Measurements from ENCODE around the gene CAMTA1.

The CAMTA1 gene

DNA sequence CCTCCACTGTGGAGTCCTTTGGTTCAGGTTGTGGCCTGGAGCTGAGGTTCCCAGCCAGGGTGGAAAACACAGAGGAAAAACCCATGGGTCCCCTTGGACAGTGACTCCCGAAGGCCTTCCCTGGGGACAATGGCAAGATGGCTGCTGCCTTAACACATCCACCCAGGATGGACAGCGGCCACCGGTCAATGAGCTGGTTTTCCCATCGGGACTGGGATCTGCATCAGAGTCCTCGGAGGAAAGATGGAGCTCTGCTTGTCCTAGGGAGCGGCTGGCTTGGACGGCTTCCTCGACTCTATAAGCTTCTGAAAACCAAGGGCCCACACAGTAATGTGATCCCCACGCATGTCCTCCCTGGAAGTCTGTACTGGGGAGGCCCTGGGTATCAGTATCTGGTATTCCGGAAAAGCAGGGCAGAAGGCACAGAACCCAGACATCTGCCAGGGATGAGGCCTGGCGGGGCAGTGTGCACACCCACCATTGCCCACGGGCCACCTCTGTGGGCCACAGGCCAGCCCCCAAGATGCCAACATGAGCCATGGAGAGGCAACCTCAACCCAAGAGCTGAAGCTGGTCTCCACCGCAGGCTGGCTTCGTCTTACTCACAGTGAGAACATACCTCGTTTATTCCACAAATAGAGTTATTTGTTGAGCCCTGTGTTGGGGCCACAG is 891.2 kb downstream of the CAMTA1 start:
- no peak overlapping the region for H3K4me3 ChIP-seq (ENCODE audit: low read depth in 1 of 2, low read length in 2 of 2)
- no peak overlapping the region for H3K9ac ChIP-seq (ENCODE audit: low read length)
- no peaks in the 10 kb centered on the region for H3K27me3 ChIP-seq (ENCODE audit: control insufficient read depth in 1 of 2, insufficient read depth in 2 of 2, low read length in 2 of 2)
- no peaks in the 10 kb centered on the region for H3K9me3 ChIP-seq (ENCODE audit: low read length)
- peaks cover 7% of the 10 kb centered on the region for H3K4me1 ChIP-seq (ENCODE audit: insufficient read depth, low read length)
- no peak overlapping the region for H3K27ac ChIP-seq (ENCODE audit: low read depth, low read length)
- H3K36me3 ChIP-seq (ENCODE audit: insufficient read depth, low read length), result no peaks in the 10 kb centered on the region

DNA sequence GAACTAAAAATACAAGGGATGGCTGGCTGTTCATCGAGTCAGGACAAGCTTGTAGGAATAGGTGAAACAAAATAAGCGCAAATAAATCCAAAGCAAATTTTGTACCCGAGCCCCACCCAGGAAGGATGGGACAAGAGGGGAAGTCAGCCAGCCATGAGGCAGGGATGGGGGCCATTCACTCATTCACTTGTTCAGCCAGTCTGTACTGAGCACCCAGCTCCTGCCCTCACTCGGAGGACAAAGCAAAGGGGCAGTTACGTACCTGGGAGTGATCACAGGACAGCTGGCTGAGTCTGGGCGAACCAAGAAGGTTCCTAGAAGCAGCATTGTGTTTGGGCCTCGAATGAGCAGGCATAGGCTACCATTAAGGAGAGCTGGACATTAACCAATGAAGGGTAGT is 891.9 kb downstream of the CAMTA1 start:
- Histone ChIP-seq H3K9ac (ENCODE audit: low read length) (no peak overlapping the region), H3K4me3 (ENCODE audit: low read depth in 1 of 2, low read length in 2 of 2) (no peak overlapping the region), H3K4me1 (ENCODE audit: insufficient read depth, low read length) (peaks cover 7% of the 10 kb centered on the region), H3K27me3 (ENCODE audit: control insufficient read depth in 1 of 2, insufficient read depth in 2 of 2, low read length in 2 of 2) (no peaks in the 10 kb centered on the region), H3K9me3 (ENCODE audit: low read length) (no peaks in the 10 kb centered on the region), H3K27ac (ENCODE audit: low read depth, low read length) (no peak overlapping the region), H3K36me3 (ENCODE audit: insufficient read depth, low read length) (no peaks in the 10 kb centered on the region)

DNA sequence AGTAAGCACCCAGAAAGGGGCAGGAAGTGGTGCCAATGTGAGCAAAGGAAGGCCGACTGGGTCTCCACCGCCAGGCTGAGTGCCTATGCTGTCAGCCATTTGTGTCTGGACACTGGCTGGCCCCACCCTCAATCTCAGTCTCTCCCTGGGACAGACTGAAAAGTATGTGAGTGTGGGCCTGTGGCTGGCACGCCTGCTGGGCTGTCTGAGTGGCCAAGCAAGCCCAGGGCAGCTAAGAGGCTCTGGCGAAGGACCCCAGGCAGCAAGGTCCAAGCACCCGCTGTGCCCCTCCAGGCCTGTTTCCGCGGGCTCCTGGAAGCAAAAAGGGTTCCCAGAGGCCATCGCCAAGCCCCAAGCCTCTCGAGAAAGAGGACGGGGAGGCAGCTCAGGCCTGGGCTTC is 892.6 kb downstream of the CAMTA1 start:
- peaks cover 7% of the 10 kb centered on the region for H3K4me1 ChIP-seq (ENCODE audit: insufficient read depth, low read length)
- no peaks in the 10 kb centered on the region for H3K36me3 ChIP-seq (ENCODE audit: insufficient read depth, low read length)
- H3K9ac ChIP-seq (ENCODE audit: low read length), result no peak overlapping the region
- H3K9me3 ChIP-seq (ENCODE audit: low read length), result no peaks in the 10 kb centered on the region
- H3K27ac ChIP-seq (ENCODE audit: low read depth, low read length), result no peak overlapping the region
- no peaks in the 10 kb centered on the region for H3K27me3 ChIP-seq (ENCODE audit: control insufficient read depth in 1 of 2, insufficient read depth in 2 of 2, low read length in 2 of 2)
- H3K4me3 ChIP-seq (ENCODE audit: low read depth in 1 of 2, low read length in 2 of 2), result no peak overlapping the region

DNA sequence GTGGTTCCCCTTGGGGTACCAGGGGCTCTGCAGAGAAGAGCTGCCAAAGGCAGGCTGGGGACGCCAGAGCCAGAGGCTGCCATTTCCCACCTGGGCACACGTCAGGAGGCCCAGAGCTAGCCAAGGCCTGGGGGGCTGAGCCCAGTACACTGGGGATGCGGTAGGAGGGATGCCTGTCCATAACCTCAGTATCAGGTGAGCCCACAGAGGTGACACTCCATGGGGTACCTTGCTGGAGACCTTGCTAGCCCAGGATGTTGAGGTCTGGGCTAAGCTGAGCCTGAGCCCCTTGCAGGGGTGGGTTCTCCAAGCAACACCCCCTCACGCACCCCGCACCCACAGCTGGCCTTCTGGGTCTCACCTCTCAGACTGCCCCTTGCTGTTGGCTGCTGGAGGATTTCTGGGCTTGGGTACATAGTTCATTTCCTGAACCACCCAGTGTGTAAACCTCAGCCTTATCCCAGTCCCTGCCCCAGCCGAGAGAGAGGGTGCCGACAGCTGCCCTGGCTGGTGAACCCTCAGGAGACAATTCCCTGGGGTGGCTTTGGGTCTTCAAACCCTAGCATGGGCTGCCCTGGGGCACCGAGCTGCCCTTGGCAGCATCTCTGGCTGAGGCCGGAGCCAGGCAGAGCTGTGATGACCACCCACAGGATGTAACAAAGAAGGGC is 893.4 kb downstream of the CAMTA1 start:
- no peaks in the 10 kb centered on the region for H3K27me3 ChIP-seq (ENCODE audit: control insufficient read depth in 1 of 2, insufficient read depth in 2 of 2, low read length in 2 of 2)
- H3K4me1 ChIP-seq (ENCODE audit: insufficient read depth, low read length), result peaks cover 7% of the 10 kb centered on the region
- H3K4me3 ChIP-seq (ENCODE audit: low read depth in 1 of 2, low read length in 2 of 2), result no peak overlapping the region
- H3K9ac ChIP-seq (ENCODE audit: low read length), result no peak overlapping the region
- no peak overlapping the region for H3K27ac ChIP-seq (ENCODE audit: low read depth, low read length)
- H3K9me3 ChIP-seq (ENCODE audit: low read length), result no peaks in the 10 kb centered on the region
- H3K36me3 ChIP-seq (ENCODE audit: insufficient read depth, low read length), result no peaks in the 10 kb centered on the region

DNA sequence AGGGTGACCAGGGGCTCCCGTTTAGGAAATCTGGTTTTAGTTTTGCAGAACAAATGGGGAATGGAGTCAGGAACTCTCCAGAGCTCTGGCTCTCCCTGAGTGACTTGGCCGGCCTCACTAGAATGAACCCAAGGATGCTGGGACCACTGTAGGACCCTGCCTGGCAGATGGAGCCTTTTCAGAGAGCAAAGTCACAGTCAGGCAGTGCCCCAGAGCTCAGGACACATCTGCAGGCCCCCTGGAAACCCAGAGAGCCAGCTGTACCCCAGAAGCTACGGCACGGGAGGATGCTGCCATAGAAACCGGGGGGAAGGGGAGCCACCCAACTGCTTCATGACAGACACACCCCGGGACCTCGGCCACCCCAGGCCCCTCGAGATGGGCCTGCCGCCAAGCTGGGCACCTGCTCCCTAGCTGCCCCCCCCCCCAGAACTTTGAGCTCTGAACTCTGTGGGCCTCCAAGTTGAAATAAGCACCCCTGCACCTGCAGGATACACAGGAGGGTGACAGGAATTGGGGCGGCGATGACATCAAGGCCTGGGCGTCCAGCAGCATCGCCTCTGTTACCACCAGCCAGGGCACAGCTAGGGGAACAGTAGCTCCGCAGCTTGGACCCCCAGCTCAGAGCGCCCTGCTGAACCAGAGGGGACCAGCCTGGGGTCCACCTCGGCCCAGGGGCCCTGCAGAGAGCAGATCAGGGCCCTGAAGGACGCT is 894.1 kb downstream of the CAMTA1 start:
- no peaks in the 10 kb centered on the region for H3K36me3 ChIP-seq (ENCODE audit: insufficient read depth, low read length)
- H3K27ac ChIP-seq (ENCODE audit: low read depth, low read length), result no peak overlapping the region
- no peak overlapping the region for H3K9ac ChIP-seq (ENCODE audit: low read length)
- peak overlapping the region; percentile 59 to 74 for H3K4me3 ChIP-seq (ENCODE audit: low read depth in 1 of 2, low read length in 2 of 2)
- H3K27me3 ChIP-seq (ENCODE audit: control insufficient read depth in 1 of 2, insufficient read depth in 2 of 2, low read length in 2 of 2), result no peaks in the 10 kb centered on the region
- peaks cover 7% of the 10 kb centered on the region for H3K4me1 ChIP-seq (ENCODE audit: insufficient read depth, low read length)
- no peaks in the 10 kb centered on the region for H3K9me3 ChIP-seq (ENCODE audit: low read length)

DNA sequence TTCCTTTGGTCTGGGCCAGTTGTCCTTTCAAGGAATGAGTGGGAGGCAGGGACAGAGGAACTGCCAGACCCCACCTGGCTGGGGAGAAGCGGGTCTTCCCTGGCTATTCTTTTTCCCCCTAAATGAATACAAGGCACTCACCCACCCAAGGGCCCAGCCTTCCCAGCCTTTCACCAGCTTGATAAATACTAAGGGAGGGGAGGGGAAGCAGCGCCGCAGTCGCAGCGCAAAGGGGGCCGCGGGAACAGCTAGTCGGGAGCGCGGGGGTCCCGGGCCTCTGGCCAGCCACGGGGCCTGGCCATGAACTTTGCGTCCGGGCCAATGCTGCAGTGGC is 894.6 kb downstream of the CAMTA1 start:
- H3K4me3 ChIP-seq (ENCODE audit: low read depth in 1 of 2, low read length in 2 of 2), result peak overlapping the region; percentile 59 to 74
- H3K27ac ChIP-seq (ENCODE audit: low read depth, low read length), result no peak overlapping the region
- H3K9ac ChIP-seq (ENCODE audit: low read length), result no peak overlapping the region
- peaks cover 7% of the 10 kb centered on the region for H3K4me1 ChIP-seq (ENCODE audit: insufficient read depth, low read length)
- no peaks in the 10 kb centered on the region for H3K9me3 ChIP-seq (ENCODE audit: low read length)
- no peaks in the 10 kb centered on the region for H3K27me3 ChIP-seq (ENCODE audit: control insufficient read depth in 1 of 2, insufficient read depth in 2 of 2, low read length in 2 of 2)
- H3K36me3 ChIP-seq (ENCODE audit: insufficient read depth, low read length), result no peaks in the 10 kb centered on the region

DNA sequence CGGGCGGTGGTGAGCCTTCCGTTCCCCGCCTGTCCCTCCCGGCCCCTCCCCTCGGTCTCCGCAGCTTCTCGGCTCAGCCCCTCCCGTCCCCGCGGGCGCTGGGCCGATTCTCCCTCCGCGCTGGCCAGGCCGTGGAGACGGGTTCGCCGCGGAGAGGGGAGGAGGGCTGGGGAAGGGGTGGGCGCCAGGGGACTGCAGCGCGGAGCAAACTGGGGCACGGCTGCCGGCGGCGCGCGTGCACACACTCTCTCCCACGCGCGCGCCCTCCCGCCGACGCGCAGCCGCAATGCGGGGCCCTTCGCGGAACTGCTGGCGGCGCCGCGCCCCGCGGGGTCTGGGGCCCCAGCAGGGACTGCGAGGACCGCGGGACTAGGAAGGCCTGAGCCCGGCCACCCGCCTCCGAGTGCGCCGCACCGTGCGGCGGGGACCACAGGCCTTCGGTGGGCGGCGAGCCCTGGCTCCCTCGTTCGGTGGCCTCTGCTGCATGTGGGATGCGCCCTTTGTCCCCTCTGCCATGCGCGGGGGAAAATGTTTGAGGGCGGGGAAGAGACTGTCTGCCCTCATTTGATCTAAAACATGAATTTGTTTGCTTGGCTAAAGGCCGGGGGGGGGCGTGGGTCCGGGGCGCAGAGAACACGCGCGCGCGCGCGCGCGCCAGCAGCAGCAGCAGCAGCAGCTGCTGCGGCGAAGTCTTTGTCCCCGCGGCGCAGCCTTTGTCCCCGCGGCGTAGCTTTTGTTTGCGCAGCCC is 895.1 kb downstream of the CAMTA1 start:
- no peaks in the 10 kb centered on the region for H3K36me3 ChIP-seq (ENCODE audit: insufficient read depth, low read length)
- H3K9ac ChIP-seq (ENCODE audit: low read length), result no peak overlapping the region
- H3K4me1 ChIP-seq (ENCODE audit: insufficient read depth, low read length), result peaks cover 7% of the 10 kb centered on the region
- no peaks in the 10 kb centered on the region for H3K9me3 ChIP-seq (ENCODE audit: low read length)
- H3K4me3 ChIP-seq (ENCODE audit: low read depth in 1 of 2, low read length in 2 of 2), result peak overlapping the region; percentile 59 to 74
- H3K27me3 ChIP-seq (ENCODE audit: control insufficient read depth in 1 of 2, insufficient read depth in 2 of 2, low read length in 2 of 2), result no peaks in the 10 kb centered on the region
- H3K27ac ChIP-seq (ENCODE audit: low read depth, low read length), result no peak overlapping the region

DNA sequence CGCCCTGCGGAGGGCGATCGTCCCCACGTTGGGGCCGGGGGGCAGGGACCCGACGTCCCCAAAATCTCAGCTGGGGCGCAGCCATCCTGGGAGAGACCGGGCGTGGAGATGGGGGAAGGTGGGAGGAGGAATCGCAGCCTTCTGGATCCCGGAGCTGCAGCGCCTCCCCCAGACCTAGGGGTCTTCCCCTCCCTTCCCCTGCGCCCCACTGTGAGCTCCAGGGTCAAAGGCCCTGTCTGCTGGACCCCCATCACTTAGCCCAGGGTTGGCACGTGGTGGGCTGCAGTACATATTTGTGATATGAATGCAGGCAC is 895.7 kb downstream of the CAMTA1 start:
- Histone ChIP-seq H3K36me3 (ENCODE audit: insufficient read depth, low read length) (no peaks in the 10 kb centered on the region), H3K27ac (ENCODE audit: low read depth, low read length) (no peak overlapping the region), H3K9ac (ENCODE audit: low read length) (no peak overlapping the region)

DNA sequence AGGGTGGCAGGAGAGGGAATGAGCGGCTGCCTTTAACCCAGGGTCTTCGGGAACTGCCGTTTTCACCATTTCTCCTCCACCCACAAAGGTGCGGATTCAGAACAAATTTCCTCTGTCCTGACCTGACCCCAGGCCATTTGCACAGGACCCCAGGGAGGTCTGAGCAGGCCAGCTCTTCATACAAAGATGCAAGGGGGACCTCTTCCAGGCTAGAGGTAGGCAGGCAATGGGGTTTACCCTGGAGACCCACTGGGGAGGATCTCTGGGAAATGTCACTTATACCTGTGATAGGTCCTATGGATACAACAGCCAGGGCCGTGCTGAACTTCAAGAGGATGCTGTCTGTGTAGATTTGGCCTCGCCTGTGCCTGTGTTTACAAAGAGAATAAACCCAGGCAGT is 896.1 kb downstream of the CAMTA1 start:
- Histone ChIP-seq H3K4me1 (ENCODE audit: insufficient read depth, low read length) (peaks cover 7% of the 10 kb centered on the region), H3K36me3 (ENCODE audit: insufficient read depth, low read length) (no peaks in the 10 kb centered on the region), H3K27me3 (ENCODE audit: control insufficient read depth in 1 of 2, insufficient read depth in 2 of 2, low read length in 2 of 2) (no peaks in the 10 kb centered on the region), H3K9me3 (ENCODE audit: low read length) (no peaks in the 10 kb centered on the region), H3K9ac (ENCODE audit: low read length) (no peak overlapping the region), H3K27ac (ENCODE audit: low read depth, low read length) (no peak overlapping the region), H3K4me3 (ENCODE audit: low read depth in 1 of 2, low read length in 2 of 2) (peak overlapping the region in 1 of 2 donors; percentile 59)

More for the DNA sequence above, 895.7 kb downstream of the CAMTA1 start:
- H3K4me3 ChIP-seq (ENCODE audit: low read depth in 1 of 2, low read length in 2 of 2), result peak overlapping the region; percentile 59 to 74
- no peaks in the 10 kb centered on the region for H3K27me3 ChIP-seq (ENCODE audit: control insufficient read depth in 1 of 2, insufficient read depth in 2 of 2, low read length in 2 of 2)
- H3K9me3 ChIP-seq (ENCODE audit: low read length), result no peaks in the 10 kb centered on the region
- peaks cover 7% of the 10 kb centered on the region for H3K4me1 ChIP-seq (ENCODE audit: insufficient read depth, low read length)

DNA sequence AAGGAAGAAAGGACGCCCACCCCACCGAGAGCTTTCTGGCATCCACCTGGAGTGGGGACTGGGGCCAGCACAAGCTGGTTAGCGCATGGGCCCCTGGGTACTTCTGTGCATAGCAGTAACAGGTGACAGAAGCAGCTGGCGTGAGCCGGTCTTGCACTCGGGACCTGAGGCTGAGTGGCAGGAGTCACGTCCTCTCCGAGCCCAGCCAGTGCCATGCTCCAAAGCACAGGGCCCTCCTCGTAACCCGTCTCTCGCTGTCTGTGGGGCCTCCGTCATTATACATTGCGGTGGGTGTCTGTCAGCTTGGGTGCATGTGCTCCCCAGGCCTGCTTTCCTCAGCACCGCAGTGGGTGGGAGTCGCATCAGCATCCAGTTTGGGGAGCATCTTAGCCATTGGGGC is 898.3 kb downstream of the CAMTA1 start:
- Histone ChIP-seq H3K9ac (ENCODE audit: low read length) (no peak overlapping the region), H3K27ac (ENCODE audit: low read depth, low read length) (no peak overlapping the region), H3K27me3 (ENCODE audit: control insufficient read depth in 1 of 2, insufficient read depth in 2 of 2, low read length in 2 of 2) (no peaks in the 10 kb centered on the region), H3K4me1 (ENCODE audit: insufficient read depth, low read length) (peaks cover 7% of the 10 kb centered on the region), H3K36me3 (ENCODE audit: insufficient read depth, low read length) (no peaks in the 10 kb centered on the region), H3K9me3 (ENCODE audit: low read length) (no peaks in the 10 kb centered on the region), H3K4me3 (ENCODE audit: low read depth in 1 of 2, low read length in 2 of 2) (no peak overlapping the region)

DNA sequence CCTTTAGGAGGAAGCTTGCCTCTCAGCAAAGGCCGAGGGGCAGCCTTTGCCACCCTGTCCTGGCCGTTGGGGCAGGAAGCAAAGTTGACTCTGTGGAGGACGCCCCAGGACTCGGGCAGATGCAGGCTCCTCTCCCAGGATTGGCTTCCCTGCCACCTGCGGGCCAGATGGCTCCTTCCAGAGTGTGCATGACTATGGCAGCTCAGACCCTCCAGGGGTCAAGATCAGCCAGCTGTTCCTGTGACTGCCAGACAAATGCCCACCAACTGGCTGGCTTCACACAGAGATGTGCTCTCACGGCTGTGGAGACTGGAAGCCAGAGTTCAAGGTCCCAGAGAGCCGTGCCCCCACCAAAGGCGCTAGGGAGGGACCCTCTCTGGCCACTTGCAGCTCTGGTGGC is 898.9 kb downstream of the CAMTA1 start:
- Histone ChIP-seq H3K9ac (ENCODE audit: low read length) (no peak overlapping the region), H3K9me3 (ENCODE audit: low read length) (no peaks in the 10 kb centered on the region), H3K27me3 (ENCODE audit: control insufficient read depth in 1 of 2, insufficient read depth in 2 of 2, low read length in 2 of 2) (no peaks in the 10 kb centered on the region), H3K36me3 (ENCODE audit: insufficient read depth, low read length) (no peaks in the 10 kb centered on the region), H3K4me1 (ENCODE audit: insufficient read depth, low read length) (peaks cover 7% of the 10 kb centered on the region), H3K4me3 (ENCODE audit: low read depth in 1 of 2, low read length in 2 of 2) (no peak overlapping the region), H3K27ac (ENCODE audit: low read depth, low read length) (no peak overlapping the region)

Measured in muscle layer of colon (tissue), 2 donors.